HL-60 (cell line): ENCODE data around the gene BROX.
"Not testable (repeated sequence)": the region's sequence is repeated elsewhere in the genome, so short reads cannot be mapped to it uniquely, and the experiment has no call there.

Experiments used
- DNase-seq, 2 experiments: peaks; one replicate each; pipeline ENCODE4 v3.0.0-alpha.2; 2010 to 2020; ENCODE audit warnings: low read depth in 1 of 2, low spot score in 1 of 2
- H3K27ac ChIP-seq: fragments of 250-450 bp; sonication (Bioruptor Pico); replicated peaks from 2 replicates; pipeline ENCODE4 v1.5.1; 2020; ENCODE audit warnings: mild to moderate bottlenecking, moderate library complexity
- H3K27me3 ChIP-seq: fragments of 250-450 bp; sonication (Bioruptor Pico); 2 replicates; pipeline ENCODE4 v1.5.1; 2021; ENCODE audit warnings: mild to moderate bottlenecking, moderate library complexity; ENCODE audit not compliant: insufficient read depth, poor library complexity, severe bottlenecking
- H3K4me3 ChIP-seq: replicated peaks from 2 replicates; pipeline ENCODE4 v1.5.1; 2011; ENCODE audit warnings: mild to moderate bottlenecking, control low read depth, low read length; ENCODE audit not compliant: insufficient read depth
- CTCF ChIP-seq: IDR thresholded peaks from one replicate; pipeline ENCODE4 v1.5.1; 2011; ENCODE audit warnings: low read length, control low read depth, inconsistent platforms; ENCODE audit not compliant: insufficient read depth
- GABPA ChIP-seq: IDR thresholded peaks from 2 replicates; pipeline ENCODE4 v1.6.1; 2012; ENCODE audit warnings: low read depth
- POLR2AphosphoS5 ChIP-seq: IDR thresholded peaks from 2 replicates; pipeline ENCODE4 v1.6.1; 2012; ENCODE audit warnings: low read depth
- SPI1 ChIP-seq: IDR thresholded peaks from 2 replicates; pipeline ENCODE4 v1.6.1; 2012; ENCODE audit warnings: low read depth, mild to moderate bottlenecking, borderline replicate concordance
- TF ChIP-seq, protein P1 (sequence below): IDR thresholded peaks from 2 replicates; pipeline ENCODE4 v1.6.1; 2012; ENCODE audit warnings: low read depth; ENCODE audit not compliant: insufficient replicate concordance

The BROX gene

DNA sequence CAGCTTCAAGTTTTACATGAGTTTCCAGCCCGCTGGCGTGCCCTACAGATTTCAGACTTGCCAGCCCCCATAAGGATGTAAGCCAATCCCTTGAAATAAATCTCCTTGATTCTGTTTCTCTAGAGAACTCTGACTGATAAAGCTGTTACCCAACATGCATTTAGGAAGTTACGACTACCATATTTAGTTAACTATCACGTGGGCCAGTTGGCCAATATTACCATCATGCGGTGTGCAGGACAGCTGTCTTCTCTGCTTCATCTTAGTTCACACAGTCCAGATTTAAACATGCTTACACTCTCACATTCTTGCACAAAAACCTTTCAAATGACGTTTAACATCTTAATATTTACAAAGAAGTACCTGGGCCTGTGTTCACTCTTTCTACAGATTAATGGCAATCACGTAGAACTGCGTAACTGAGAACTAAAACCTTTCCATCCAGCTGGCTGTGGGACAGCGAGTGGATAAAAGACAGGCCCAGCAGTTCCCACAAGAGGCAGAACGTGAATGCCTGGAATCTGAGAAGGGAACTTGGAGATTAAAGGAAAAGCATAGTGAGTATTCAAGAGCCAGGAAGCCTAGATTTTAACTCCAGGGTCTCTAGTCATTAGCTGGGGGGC, 45.4 kb downstream of the BROX start:
- Histone ChIP-seq H3K27ac (no peak overlapping the region), H3K4me3 (no peak overlapping the region), H3K27me3 (no peaks in the 10 kb centered on the region)
- no peak for TF ChIP-seq POLR2AphosphoS5
- TF ChIP-seq GABPA, result no peak
- no peak for TF ChIP-seq SPI1
- TF ChIP-seq CTCF, result no peak
- TF ChIP-seq, protein P1, sequence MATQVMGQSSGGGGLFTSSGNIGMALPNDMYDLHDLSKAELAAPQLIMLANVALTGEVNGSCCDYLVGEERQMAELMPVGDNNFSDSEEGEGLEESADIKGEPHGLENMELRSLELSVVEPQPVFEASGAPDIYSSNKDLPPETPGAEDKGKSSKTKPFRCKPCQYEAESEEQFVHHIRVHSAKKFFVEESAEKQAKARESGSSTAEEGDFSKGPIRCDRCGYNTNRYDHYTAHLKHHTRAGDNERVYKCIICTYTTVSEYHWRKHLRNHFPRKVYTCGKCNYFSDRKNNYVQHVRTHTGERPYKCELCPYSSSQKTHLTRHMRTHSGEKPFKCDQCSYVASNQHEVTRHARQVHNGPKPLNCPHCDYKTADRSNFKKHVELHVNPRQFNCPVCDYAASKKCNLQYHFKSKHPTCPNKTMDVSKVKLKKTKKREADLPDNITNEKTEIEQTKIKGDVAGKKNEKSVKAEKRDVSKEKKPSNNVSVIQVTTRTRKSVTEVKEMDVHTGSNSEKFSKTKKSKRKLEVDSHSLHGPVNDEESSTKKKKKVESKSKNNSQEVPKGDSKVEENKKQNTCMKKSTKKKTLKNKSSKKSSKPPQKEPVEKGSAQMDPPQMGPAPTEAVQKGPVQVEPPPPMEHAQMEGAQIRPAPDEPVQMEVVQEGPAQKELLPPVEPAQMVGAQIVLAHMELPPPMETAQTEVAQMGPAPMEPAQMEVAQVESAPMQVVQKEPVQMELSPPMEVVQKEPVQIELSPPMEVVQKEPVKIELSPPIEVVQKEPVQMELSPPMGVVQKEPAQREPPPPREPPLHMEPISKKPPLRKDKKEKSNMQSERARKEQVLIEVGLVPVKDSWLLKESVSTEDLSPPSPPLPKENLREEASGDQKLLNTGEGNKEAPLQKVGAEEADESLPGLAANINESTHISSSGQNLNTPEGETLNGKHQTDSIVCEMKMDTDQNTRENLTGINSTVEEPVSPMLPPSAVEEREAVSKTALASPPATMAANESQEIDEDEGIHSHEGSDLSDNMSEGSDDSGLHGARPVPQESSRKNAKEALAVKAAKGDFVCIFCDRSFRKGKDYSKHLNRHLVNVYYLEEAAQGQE, result no peak
- no peak for DNase-seq

- no peak for DNase-seq
- Histone ChIP-seq H3K27me3 (no peaks in the 10 kb centered on the region), H3K27ac (no peak overlapping the region), H3K4me3 (no peak overlapping the region)
- TF ChIP-seq GABPA, result no peak
- TF ChIP-seq, protein P1, result no peak
- no peak for TF ChIP-seq CTCF
Observed at GRCh38 chr1:222759451-222760035, 47.2 kb downstream of the BROX start.

DNA sequence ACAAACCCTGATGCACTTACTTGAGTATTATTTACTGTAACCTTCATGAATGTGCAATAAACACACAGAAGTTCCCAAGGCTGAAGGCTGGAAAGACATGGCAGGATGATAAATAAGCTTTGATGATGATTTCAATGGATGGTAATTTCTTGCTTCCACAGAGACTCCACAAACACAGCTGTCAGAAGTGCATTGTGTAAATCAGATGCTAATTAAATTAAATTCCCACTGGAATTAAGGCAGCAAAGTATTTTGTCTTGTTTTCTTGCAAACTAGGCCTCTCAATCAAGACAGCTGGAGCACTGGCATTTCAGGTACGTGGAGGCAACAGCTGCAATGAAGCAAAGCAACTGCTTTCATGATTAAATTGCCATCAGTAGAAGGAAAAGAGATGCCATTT, 48.7 kb downstream of the BROX start:
- no peak for DNase-seq

DNA sequence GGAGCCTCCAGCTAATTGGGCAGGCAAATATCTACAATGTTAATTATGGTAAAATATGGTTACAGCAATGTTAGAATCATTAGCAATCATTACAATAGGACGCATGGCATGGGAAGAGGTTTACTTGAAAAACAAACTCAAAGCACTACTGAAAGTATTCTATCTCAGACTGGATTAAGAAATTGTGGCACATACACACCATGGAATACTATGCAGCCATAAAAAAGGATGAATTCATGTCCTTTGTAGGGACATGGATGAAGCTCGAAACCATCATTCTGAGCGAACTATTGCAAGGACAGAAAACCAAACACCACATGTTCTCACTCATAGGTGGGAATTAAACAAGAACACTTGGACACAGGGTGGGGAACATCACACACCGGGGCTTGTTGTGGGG, 49.8 kb downstream of the BROX start:
- not testable (repeated sequence) for H3K27ac ChIP-seq, DNase-seq, H3K4me3 ChIP-seq, H3K27me3 ChIP-seq

More for the DNA sequence above, 48.7 kb downstream of the BROX start:
- TF ChIP-seq SPI1, result no peak
- no peak for TF ChIP-seq GABPA
- TF ChIP-seq CTCF, result no peak
- TF ChIP-seq, protein P1, result no peak
- TF ChIP-seq POLR2AphosphoS5, result no peak
- H3K4me3 ChIP-seq, result no peak overlapping the region
- H3K27me3 ChIP-seq, result no peaks in the 10 kb centered on the region
- no peak overlapping the region for H3K27ac ChIP-seq
